DND-41 (cell line): ENCODE data around the gene LRRC52.

ENCODE experiments used
- ATAC-seq: fragments of 200-7000 bp; cut with Tn5 transposase; 3 replicates; pipeline ENCODE4 v1.9.1; 2021; ENCODE audit warnings: low read depth; ENCODE audit not compliant: insufficient read depth
- DNase-seq: peaks from one replicate; pipeline ENCODE4 v3.0.0-alpha.2; 2020
- H2AFZ ChIP-seq: 2 replicates; pipeline ENCODE4 v1.6.0; 2012; ENCODE audit warnings: low read depth, low read length
- H3K27ac ChIP-seq: 2 replicates; pipeline ENCODE4 v1.5.1; 2012; ENCODE audit warnings: low read length, inconsistent platforms
- H3K27me3 ChIP-seq: fragments of 200-600 bp; sonication (generic); 2 replicates; pipeline ENCODE4 v1.6.0; 2012; ENCODE audit warnings: low read length, mild to moderate bottlenecking, inconsistent platforms; ENCODE audit not compliant: insufficient read depth, poor library complexity
- H3K36me3 ChIP-seq: 2 replicates; pipeline ENCODE4 v1.5.1; 2012; ENCODE audit warnings: low read length, inconsistent platforms; ENCODE audit not compliant: insufficient read depth
- H3K4me1 ChIP-seq: 2 replicates; pipeline ENCODE4 v1.5.1; 2012; ENCODE audit warnings: mild to moderate bottlenecking, low read length; ENCODE audit not compliant: insufficient read depth
- H3K4me2 ChIP-seq: 2 replicates; pipeline ENCODE4 v1.6.0; 2012; ENCODE audit warnings: mild to moderate bottlenecking, moderate library complexity, low read length, inconsistent platforms; ENCODE audit not compliant: insufficient read depth
- H3K4me3 ChIP-seq, 2 experiments: fragments of 200-600 bp in 1 of 2; shearing (Covaris generic) in 1 of 2; 2 replicates each; pipeline ENCODE4 v1.5.1; 2012 to 2016; ENCODE audit warnings: inconsistent platforms in 2 of 2, low read length in 2 of 2, mild to moderate bottlenecking in 2 of 2, low read depth in 1 of 2, moderate library complexity in 1 of 2
- H3K79me2 ChIP-seq: 2 replicates; pipeline ENCODE4 v1.6.0; 2012; ENCODE audit warnings: low read length, inconsistent platforms; ENCODE audit not compliant: insufficient read depth
- H3K9ac ChIP-seq: 2 replicates; pipeline ENCODE4 v1.6.0; 2012; ENCODE audit warnings: low read depth, mild to moderate bottlenecking, inconsistent platforms, low read length, moderate library complexity
- H3K9me3 ChIP-seq: 2 replicates; pipeline ENCODE4 v1.5.1; 2012; ENCODE audit warnings: low read length, moderate library complexity, mild to moderate bottlenecking, inconsistent platforms; ENCODE audit not compliant: insufficient read depth, severe bottlenecking
- H4K20me1 ChIP-seq: 2 replicates; pipeline ENCODE4 v1.6.0; 2012; ENCODE audit warnings: low read length; ENCODE audit not compliant: insufficient read depth
- EZH2 ChIP-seq: IDR thresholded peaks from 3 replicates; pipeline ENCODE4 v1.6.1; 2012; ENCODE audit warnings: borderline replicate concordance, low read depth, mild to moderate bottlenecking, moderate library complexity, low read length, inconsistent platforms; ENCODE audit not compliant: severe bottlenecking
- TF ChIP-seq, protein P1 (sequence below): IDR thresholded peaks from 2 replicates; pipeline ENCODE4 v1.5.1; 2012; ENCODE audit warnings: borderline replicate concordance, low read length, moderate library complexity, mild to moderate bottlenecking; ENCODE audit not compliant: poor library complexity, severe bottlenecking; ENCODE audit errors: extremely low read depth

The LRRC52 gene

GRCh38 chr1:165525708-165526107 lies 18.1 kb upstream of the LRRC52 start:
- Histone ChIP-seq H3K79me2 (no peaks in the 10 kb centered on the region), H3K4me2 (no peak overlapping the region), H3K4me1 (no peaks in the 10 kb centered on the region), H3K27ac (no peak overlapping the region), H3K36me3 (no peaks in the 10 kb centered on the region), H4K20me1 (no peaks in the 10 kb centered on the region), H3K27me3 (peaks cover 4% of the 10 kb centered on the region), H2AFZ (no peak overlapping the region), H3K9ac (no peak overlapping the region), H3K9me3 (no peaks in the 10 kb centered on the region), H3K4me3 (no peak overlapping the region)
- TF ChIP-seq, protein P1, sequence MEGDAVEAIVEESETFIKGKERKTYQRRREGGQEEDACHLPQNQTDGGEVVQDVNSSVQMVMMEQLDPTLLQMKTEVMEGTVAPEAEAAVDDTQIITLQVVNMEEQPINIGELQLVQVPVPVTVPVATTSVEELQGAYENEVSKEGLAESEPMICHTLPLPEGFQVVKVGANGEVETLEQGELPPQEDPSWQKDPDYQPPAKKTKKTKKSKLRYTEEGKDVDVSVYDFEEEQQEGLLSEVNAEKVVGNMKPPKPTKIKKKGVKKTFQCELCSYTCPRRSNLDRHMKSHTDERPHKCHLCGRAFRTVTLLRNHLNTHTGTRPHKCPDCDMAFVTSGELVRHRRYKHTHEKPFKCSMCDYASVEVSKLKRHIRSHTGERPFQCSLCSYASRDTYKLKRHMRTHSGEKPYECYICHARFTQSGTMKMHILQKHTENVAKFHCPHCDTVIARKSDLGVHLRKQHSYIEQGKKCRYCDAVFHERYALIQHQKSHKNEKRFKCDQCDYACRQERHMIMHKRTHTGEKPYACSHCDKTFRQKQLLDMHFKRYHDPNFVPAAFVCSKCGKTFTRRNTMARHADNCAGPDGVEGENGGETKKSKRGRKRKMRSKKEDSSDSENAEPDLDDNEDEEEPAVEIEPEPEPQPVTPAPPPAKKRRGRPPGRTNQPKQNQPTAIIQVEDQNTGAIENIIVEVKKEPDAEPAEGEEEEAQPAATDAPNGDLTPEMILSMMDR = no peak
- no peak for TF ChIP-seq EZH2
- ATAC-seq (no peak), DNase-seq (no peak)

DNA sequence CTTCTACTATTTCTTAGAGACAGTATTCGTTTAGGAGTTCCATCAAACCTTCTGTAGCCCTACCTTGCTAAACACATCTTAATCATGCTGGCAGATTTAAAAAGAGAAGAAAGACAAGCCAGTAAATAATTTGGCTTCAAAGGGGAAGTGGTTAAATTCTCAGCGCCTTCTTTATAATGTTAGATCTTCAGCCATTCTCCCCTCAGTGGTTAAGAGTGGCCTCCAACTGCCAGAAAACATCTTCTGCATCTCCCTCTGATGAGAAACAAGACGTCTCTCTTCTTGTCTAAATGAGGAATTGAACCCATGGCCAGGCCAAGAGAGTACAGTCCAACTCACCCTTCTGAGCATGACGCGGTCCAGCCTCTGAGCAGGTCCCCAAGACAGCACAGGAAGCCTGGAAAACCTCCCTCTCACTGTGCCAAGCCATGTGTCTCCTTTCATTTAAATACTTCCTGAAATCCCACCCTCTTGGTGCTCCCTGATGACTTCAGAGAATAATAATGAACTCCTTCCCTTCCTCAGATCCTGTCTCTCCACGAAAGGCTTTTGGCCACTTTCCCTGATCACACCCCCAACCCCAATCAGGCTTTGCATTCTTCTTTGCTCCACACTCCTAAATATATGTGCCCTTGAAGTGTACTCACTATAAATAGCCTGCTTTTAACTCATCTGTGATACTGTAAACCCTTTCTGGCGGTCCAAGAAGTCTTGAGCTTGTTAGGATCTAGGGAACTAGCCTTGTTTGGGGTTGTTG lies 16.4 kb upstream of the LRRC52 start:
- Histone ChIP-seq H3K9ac (no peak overlapping the region), H3K36me3 (no peaks in the 10 kb centered on the region), H3K4me1 (no peaks in the 10 kb centered on the region), H3K27ac (no peak overlapping the region), H3K9me3 (no peaks in the 10 kb centered on the region), H4K20me1 (no peaks in the 10 kb centered on the region), H3K4me3 (no peak overlapping the region), H2AFZ (no peak overlapping the region), H3K27me3 (peaks cover 7% of the 10 kb centered on the region), H3K4me2 (no peak overlapping the region), H3K79me2 (no peaks in the 10 kb centered on the region)
- TF ChIP-seq, protein P1 = no peak
- no peak for TF ChIP-seq EZH2
- ATAC-seq = no peak
- no peak for DNase-seq

- no peaks in the 10 kb centered on the region for H4K20me1 ChIP-seq
- H3K27ac ChIP-seq = no peak overlapping the region
- no peak overlapping the region for H3K9ac ChIP-seq
- ATAC-seq (no peak), DNase-seq (no peak)
- H3K79me2 ChIP-seq = no peaks in the 10 kb centered on the region
- H3K4me1 ChIP-seq = no peaks in the 10 kb centered on the region
- no peak overlapping the region for H3K4me3 ChIP-seq
- H2AFZ ChIP-seq = no peak overlapping the region
- H3K9me3 ChIP-seq = no peaks in the 10 kb centered on the region
- peaks cover 7% of the 10 kb centered on the region for H3K27me3 ChIP-seq
- H3K4me2 ChIP-seq = no peak overlapping the region
- H3K36me3 ChIP-seq = no peaks in the 10 kb centered on the region
- TF ChIP-seq, protein P1 = no peak
- TF ChIP-seq EZH2 = no peak
These were observed 12.8 kb upstream of the LRRC52 start for GRCh38 chr1:165531021-165531420.

- Histone ChIP-seq H3K79me2 (no peaks in the 10 kb centered on the region), H3K27ac (no peak overlapping the region), H3K4me1 (no peaks in the 10 kb centered on the region), H3K36me3 (no peaks in the 10 kb centered on the region), H3K27me3 (peaks cover 7% of the 10 kb centered on the region), H3K4me3 (no peak overlapping the region), H3K9me3 (no peaks in the 10 kb centered on the region), H4K20me1 (no peaks in the 10 kb centered on the region), H3K4me2 (no peak overlapping the region), H3K9ac (no peak overlapping the region), H2AFZ (no peak overlapping the region)
- ATAC-seq (no peak), DNase-seq (no peak)
- TF ChIP-seq EZH2 = no peak
- TF ChIP-seq, protein P1 = no peak
These were observed 11.7 kb upstream of the LRRC52 start for GRCh38 chr1:165532053-165532452.
